K562 (cell line): ENCODE measurements around the gene KMT2A. TPM values are rescaled to one million over a fixed set of nuclear protein-coding genes. Genes with fewer than 3 reads are reported as not detected.

Experiments
- ATAC-seq: fragments of 200-7000 bp; cut with Tn5 transposase; 3 replicates; pipeline ENCODE4 v1.9.1; 2020; ENCODE audit warnings: moderate library complexity
- BruUV-seq: library from RNA; stranded (reverse); fragments of 400-500 nt; replicated peaks from 2 replicates; lab custom pipeline; 2021; lab: Mats Ljungman, UMichigan
- CTCF ChIA-PET: fragments of 300-600 bp; formaldehyde crosslinking; extraction: SDS; loops from one replicate; lab custom pipeline; 2021; ENCODE audit warnings: low intra/inter-chr PET ratio; lab: Yijun Ruan, JAX
- POLR2A ChIA-PET: fragments of 300-600, 350-650 bp; sonication (Branson Sonifier 250); formaldehyde crosslinking; extraction: SDS; loops from one replicate; lab custom pipeline; 2021; ENCODE audit warnings: antibody characterized with exemption, inconsistent platforms; lab: Yijun Ruan, JAX
- DNase-seq, 4 experiments: peaks; one replicate each; pipeline versions ENCODE4 v3.0.0 to v3.0.0-alpha.2; 2011 to 2018; ENCODE audit warnings: low spot score in 3 of 4, mixed read lengths in 3 of 4; ENCODE audit errors: extremely low read depth in 1 of 4
- FAIRE-seq: peaks from 2 replicates; lab custom pipeline; 2011; peaks lifted over from hg19 to GRCh38; lab: Jason Lieb, UNC
- H2AFZ ChIP-seq: 2 replicates; pipeline ENCODE4 v1.6.0; 2011; ENCODE audit warnings: low read depth, low read length, control low read depth, inconsistent platforms
- H3K27ac ChIP-seq: fragments of 200-600 bp; 3 replicates; pipeline ENCODE4 v1.8.0; 2011; ENCODE audit warnings: low read depth, mild to moderate bottlenecking, control low read depth, inconsistent platforms, low read length, moderate library complexity, mixed read lengths; ENCODE audit errors: extremely low read depth
- H3K27me3 ChIP-seq, 2 experiments: fragments of 300-600 bp in 1 of 2; 2 replicates in 1 of 2; 3 replicates in 1 of 2; pipeline versions ENCODE4 v1.6.0 to v1.8.0; 2011; ENCODE audit warnings: inconsistent platforms in 2 of 2, low read length in 2 of 2, mild to moderate bottlenecking in 1 of 2, mixed read lengths in 1 of 2, moderate library complexity in 1 of 2; ENCODE audit not compliant: control insufficient read depth in 2 of 2, insufficient read depth in 2 of 2
- H3K36me3 ChIP-seq: fragments of 300-600 bp; 3 replicates; pipeline ENCODE4 v1.8.0; 2011; ENCODE audit warnings: mild to moderate bottlenecking, low read length, inconsistent platforms; ENCODE audit not compliant: control insufficient read depth, insufficient read depth
- H3K4me1 ChIP-seq, 2 experiments: fragments of 200-600 bp in 1 of 2; replicated peaks in 1 of 2; 2 replicates in 1 of 2; 3 replicates in 1 of 2; pipeline versions ENCODE4 v1.5.1 to v1.8.0; 2011; ENCODE audit warnings: inconsistent platforms in 2 of 2, low read length in 2 of 2, mild to moderate bottlenecking in 1 of 2, mixed read lengths in 1 of 2, moderate library complexity in 1 of 2; ENCODE audit not compliant: control insufficient read depth in 2 of 2, insufficient read depth in 2 of 2
- H3K4me2 ChIP-seq: 2 replicates; pipeline ENCODE4 v1.6.1; 2011; ENCODE audit warnings: low read length, control low read depth, inconsistent platforms, mixed read lengths; ENCODE audit not compliant: insufficient read depth
- H3K4me3 ChIP-seq: fragments of 200-600 bp; sonication (generic), shearing (Covaris generic); 2 replicates; pipeline ENCODE4 v1.5.1; 2016; ENCODE audit warnings: control low read depth, inconsistent platforms
- H3K79me2 ChIP-seq: fragments of 200-600 bp; 3 replicates; pipeline ENCODE4 v1.8.0; 2011; ENCODE audit warnings: low read length, inconsistent platforms; ENCODE audit not compliant: control insufficient read depth, insufficient read depth
- H3K9ac ChIP-seq, 2 experiments: 2 replicates each; pipeline versions ENCODE4 v1.6.0 to v1.6.1; 2011; ENCODE audit warnings: low read depth in 2 of 2, low read length in 2 of 2, control low read depth in 1 of 2, inconsistent platforms in 1 of 2, mild to moderate bottlenecking in 1 of 2, mixed read lengths in 1 of 2; ENCODE audit not compliant: insufficient read depth in 1 of 2
- H3K9me1 ChIP-seq: one replicate; pipeline ENCODE4 v1.6.0; 2011; ENCODE audit warnings: inconsistent platforms, mild to moderate bottlenecking, low read length, moderate library complexity; ENCODE audit not compliant: control insufficient read depth, insufficient read depth
- H3K9me3 ChIP-seq: replicated peaks from 2 replicates; pipeline ENCODE4 v1.5.1; 2011; ENCODE audit warnings: low read depth, low read length, inconsistent platforms; ENCODE audit not compliant: control insufficient read depth, insufficient read depth
- H4K20me1 ChIP-seq: replicated peaks from 2 replicates; pipeline ENCODE4 v1.6.1; 2011; ENCODE audit warnings: low read length, inconsistent platforms, mixed read lengths; ENCODE audit not compliant: control insufficient read depth, insufficient read depth
- CBFA2T2 ChIP-seq: fragments of 450-650 bp; conservative IDR thresholded peaks from 2 replicates; pipeline ENCODE4 v1.6.1; 2017; ENCODE audit warnings: mild to moderate bottlenecking
- CREM ChIP-seq: IDR thresholded peaks from 2 replicates; pipeline ENCODE4 v1.6.1; 2014; ENCODE audit warnings: antibody characterized with exemption, low read depth
- CSDE1 ChIP-seq, 2 experiments: fragments of 450-650 bp; IDR thresholded peaks; 2 replicates each; pipeline ENCODE4 v1.6.1; 2016; ENCODE audit warnings: mild to moderate bottlenecking in 1 of 2
- KLF16 ChIP-seq: IDR thresholded peaks from 2 replicates; pipeline ENCODE4 v1.6.1; 2016; ENCODE audit warnings: antibody characterized with exemption
- KLF6 ChIP-seq: fragments of 250-450 bp; sonication (Bioruptor Pico); IDR thresholded peaks from 2 replicates; pipeline ENCODE4 v1.4.0; 2020; ENCODE audit warnings: mild to moderate bottlenecking, moderate library complexity, borderline replicate concordance
- POLR2B ChIP-seq: fragments of 450-650 bp; IDR thresholded peaks from 2 replicates; pipeline ENCODE4 v1.6.1; 2018; ENCODE audit warnings: low read depth; ENCODE audit not compliant: partially characterized antibody
- PRDM10 ChIP-seq: fragments of 450-650 bp; IDR thresholded peaks from 2 replicates; pipeline ENCODE4 v1.6.1; 2018; ENCODE audit not compliant: partially characterized antibody
- PRPF4 ChIP-seq: fragments of 200-400 bp; formaldehyde crosslinking; IDR thresholded peaks from one replicate; pipeline ENCODE4 v1.6.1; 2017; ENCODE audit warnings: low read length, low read depth, mild to moderate bottlenecking; ENCODE audit not compliant: insufficient read depth, poor library complexity, severe bottlenecking
- RBM22 ChIP-seq: fragments of 200-400 bp; formaldehyde crosslinking; IDR thresholded peaks from 2 replicates; pipeline ENCODE4 v1.6.1; 2018; ENCODE audit warnings: low read length, low read depth; ENCODE audit not compliant: poor library complexity, severe bottlenecking
- RUNX1 ChIP-seq: sonication (generic); IDR thresholded peaks from 2 replicates; pipeline ENCODE4 v1.6.1; 2016; ENCODE audit warnings: antibody characterized with exemption, low read depth
- SMAD3 ChIP-seq: fragments of 450-650 bp; formaldehyde crosslinking; conservative IDR thresholded peaks from 2 replicates; pipeline ENCODE4 v1.4.0; 2020; ENCODE audit warnings: mild to moderate bottlenecking
- SMAD4 ChIP-seq: fragments of 250-450 bp; sonication (Bioruptor Pico); conservative IDR thresholded peaks from 2 replicates; pipeline ENCODE4 v1.8.0; 2021; ENCODE audit warnings: inconsistent platforms, mild to moderate bottlenecking, moderate library complexity
- SNRNP70 ChIP-seq: fragments of 200-400 bp; formaldehyde crosslinking; optimal IDR thresholded peaks from 2 replicates; pipeline ENCODE3; 2017; ENCODE audit warnings: low read depth, low read length
- TCF15 ChIP-seq: fragments of 250-450 bp; sonication (Bioruptor Pico); IDR thresholded peaks from 2 replicates; pipeline ENCODE4 v1.8.0; 2022; ENCODE audit warnings: moderate library complexity, mild to moderate bottlenecking, inconsistent platforms
- THRAP3 ChIP-seq: fragments of 450-650 bp; IDR thresholded peaks from 2 replicates; pipeline ENCODE4 v1.6.1; 2016; ENCODE audit warnings: mild to moderate bottlenecking, inconsistent platforms, borderline replicate concordance
- ZBTB26 ChIP-seq: fragments of 450-650 bp; formaldehyde crosslinking; IDR thresholded peaks from 2 replicates; pipeline ENCODE4 v1.4.0; 2022; ENCODE audit warnings: missing genetic modification characterization
- ZNF311 ChIP-seq: fragments of 250-450 bp; sonication (Bioruptor Pico); IDR thresholded peaks from 2 replicates; pipeline ENCODE4 v1.4.0; 2020; ENCODE audit warnings: mild to moderate bottlenecking, moderate library complexity
- ZNF431 ChIP-seq: sonication (generic); formaldehyde crosslinking; IDR thresholded peaks from 2 replicates; pipeline ENCODE4 v1.8.0; 2022; ENCODE audit warnings: mild to moderate bottlenecking, missing genetic modification reagents
- WGBS: fragments of 100-300 bp; shearing (Covaris generic); methylation state at CpG from one replicate; pipeline ENCODE4 v1.1.6; 2016; ENCODE audit warnings: low coverage, mixed read lengths; ENCODE audit not compliant: insufficient coverage; ENCODE audit errors: missing lambda C conversion rate; 5-methylcytosine and 5-hydroxymethylcytosine counted together
- in situ Hi-C: fragments of 300-500 bp; cut with MboI; formaldehyde crosslinking; loops from 4 replicates; pipeline ENCODE4 v1.15.0; 2018; ENCODE audit warnings: inconsistent platforms, mixed read lengths
- intact Hi-C: fragments of 100-400 bp; cut with micrococcal nuclease; formaldehyde crosslinking; loops from 2 replicates; pipeline ENCODE4 v1.14.2; 2022
- polyA plus RNA-seq, 8 experiments: library from polyadenylated mRNA; depleted of rRNA in 4 of 8; stranded (reverse) in 5 of 8; unstranded in 3 of 8; fragments of >200 nt; fragmentation: Nextera tagmentation in 2 of 8; fragmentation: Illumina TruSeq in 1 of 8; extraction: Ambion mirVana in 2 of 8; extraction: Trizol in 1 of 8; gene quantifications; 2 replicates each; pipeline versions ENCODE4 v1.2.1 to v1.2.3, GENCODE V29; 2011 to 2014; ENCODE audit warnings: inconsistent platforms in 1 of 8, missing spikeins in 1 of 8
- total RNA-seq, 7 experiments: library from RNA; depleted of rRNA in 6 of 7; stranded (reverse); fragments of >200 nt in 6 of 7; fragmentation: Illumina TruSeq in 2 of 7; extraction: Trizol in 2 of 7; gene quantifications; 2 replicates each; pipeline versions ENCODE4 v1.2.1 to v1.2.3, GENCODE V29; 2011 to 2021; ENCODE audit warnings: low replicate concordance in 1 of 7

The KMT2A gene
- total and polyA plus RNA-seq, 9 of the 15 experiments (the other 6 are each of a cell fraction or from before 2014, with no cell fraction given), result 9.6 to 59.9 (median 32.6) TPM

GRCh38 chr11:118521892-118522311, 85.6 kb downstream of the KMT2A start:
- Histone ChIP-seq H4K20me1 (no peaks in the 10 kb centered on the region; the same call in 1 of the 2 replicates), H3K4me2 (no peak overlapping the region), H3K36me3 (peaks cover 75% of the 10 kb centered on the region), H3K4me3 (no peak overlapping the region), H3K9me3 (no peaks in the 10 kb centered on the region), H3K9ac (no peak overlapping the region), H3K4me1 (no peaks in the 10 kb centered on the region), H3K27me3 (no peaks in the 10 kb centered on the region), H3K9me1 (no peaks in the 10 kb centered on the region), H3K79me2 (no peaks in the 10 kb centered on the region), H2AFZ (no peak overlapping the region), H3K27ac (no peak overlapping the region)
- intact Hi-C loops (no loop called here), in situ Hi-C loops (no loop called here)
- ATAC-seq, result no peak
- no peak for DNase-seq
- ChIA-PET POLR2A (no interaction called here), CTCF (no interaction called here)
- 93% methylated on average over 13 of the region's 13 CpGs for whole genome bisulfite sequencing
- no TSS peak for BruUV-seq
- TF ChIP-seq ZNF431 (no peak), RUNX1 (no peak), CSDE1 (IDR thresholded peaks at IDR 0.05) (no peak), PRPF4 (no peak), POLR2B (no peak), KLF16 (no peak), SMAD3 (CRISPR knock-in tag) (no peak), SNRNP70 (no peak), ZNF311 (CRISPR knock-in tag) (no peak), PRDM10 (no peak), THRAP3 (no peak), CBFA2T2 (no peak), SMAD4 (no peak), KLF6 (CRISPR knock-in tag) (no peak), RBM22 (no peak), ZBTB26 (no peak), TCF15 (CRISPR knock-in tag) (no peak), CREM (no peak)
- FAIRE-seq, result no peak
